ENCODE results near the gene RAVER1. TPM values are rescaled to one million over a fixed set of nuclear protein-coding genes. Genes with fewer than 3 reads are reported as not detected.

RAVER1 gene
- total and polyA plus RNA-seq, 2 of the 8 experiments (the other 6 are each of a cell fraction or from before 2014, with no cell fraction given) = 5.7 to 70.5 TPM

DNA sequence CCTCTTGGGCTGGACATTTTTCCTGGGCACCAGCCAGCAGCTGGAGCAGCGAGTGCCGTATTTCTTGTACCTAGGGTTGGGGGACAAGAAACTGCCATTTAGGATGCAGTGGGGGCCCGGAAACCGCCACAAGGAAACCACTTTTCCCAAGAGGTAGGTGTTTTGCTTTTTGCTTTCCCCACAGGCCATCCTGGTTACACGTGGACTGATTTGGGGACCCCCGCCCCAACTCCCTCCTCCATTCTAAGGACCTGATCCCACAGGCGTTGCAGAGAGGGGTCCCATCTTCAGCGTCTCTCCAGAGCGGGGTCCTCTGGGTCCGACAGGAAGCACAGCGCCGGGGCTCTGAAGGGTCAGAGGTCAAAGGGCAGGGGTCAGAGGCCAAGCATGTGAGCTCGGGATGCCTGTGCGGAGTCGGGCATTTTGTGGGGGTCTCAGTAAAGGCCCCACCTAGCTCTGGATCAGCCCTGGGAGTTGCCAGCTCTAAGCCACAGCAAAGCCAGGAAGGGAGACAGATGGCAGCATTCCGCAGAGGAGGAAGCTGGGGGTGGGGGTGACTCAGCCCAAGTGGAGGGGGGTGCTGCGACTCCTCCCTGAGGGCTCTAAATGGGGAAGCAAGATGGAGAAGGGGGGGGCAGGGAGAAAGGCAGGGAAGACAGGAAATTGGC is 28.1 kb downstream of the RAVER1 start:
- H3K9ac ChIP-seq (replicated peaks in 1 of 4; ENCODE audit: extremely low read depth in 1 of 4, low read depth in 3 of 4, low read length in 3 of 4) = no peak overlapping the region
- H2AFZ ChIP-seq (ENCODE audit: low read length) = no peak overlapping the region
- H2AK5ac ChIP-seq (ENCODE audit: low read depth, low read length) = no peak overlapping the region
- no peak overlapping the region for H3K4me3 ChIP-seq (ENCODE audit: extremely low read depth in 1 of 4, insufficient read depth in 2 of 4, low read depth in 3 of 4, low read length in 4 of 4)
- H3K23me2 ChIP-seq (ENCODE audit: low read depth, low read length) = no peaks in the 10 kb centered on the region
- peaks cover 0 to 6% (median 0%) of the 10 kb centered on the region in 4 experiments; a peak in 1 of 8 replicates for H3K36me3 ChIP-seq (ENCODE audit: control insufficient read depth in 2 of 4, insufficient read depth in 4 of 4, low read length in 3 of 4)
- 90% methylated on average over 16 of the region's 17 CpGs; no CpG with 5 or more reads in 1 of the 2 experiments for WGBS, 2 experiments (ENCODE audit: extremely low coverage in 1 of 2, insufficient coverage in 1 of 2, insufficient read length in 1 of 2, insufficient replicate concordance in 2 of 2, low coverage in 1 of 2, low lambda C conversion rate in 2 of 2, missing lambda C conversion rate in 1 of 2)
- no peak overlapping the region for H2BK15ac ChIP-seq (ENCODE audit: low read length)
- no peak overlapping the region for H3K56ac ChIP-seq (replicated peaks; ENCODE audit: insufficient read length, low read depth, low read length)
- no peak overlapping the region for H3K14ac ChIP-seq (ENCODE audit: insufficient read length)
- H3K9me3 ChIP-seq (ENCODE audit: insufficient read depth in 2 of 2, low read depth in 1 of 2, low read length in 1 of 2) = no peaks in the 10 kb centered on the region
- ChIA-PET POLR2A (ENCODE audit: partially characterized antibody) (interaction anchor here (0.7 to 2.0 kb wide), 7 partner anchors 9 to 115 kb away, joined by 4 to 7 read pairs (median 5); partner anchors contain the start of genes ICAM5 and RAVER1), CTCF (ENCODE audit: partially characterized antibody) (interaction anchor here (0.7 to 2.5 kb wide), 7 partner anchors 9 to 132 kb away, joined by 3 to 10 read pairs (median 4); no protein-coding TSS in a partner anchor)
- H3K4ac ChIP-seq (replicated peaks; ENCODE audit: insufficient read length, low read depth, low read length) = no peak overlapping the region
- H2BK12ac ChIP-seq (ENCODE audit: low read depth, low read length) = no peak overlapping the region
- H3K4me2 ChIP-seq (ENCODE audit: insufficient read depth in 1 of 2, low read depth in 2 of 2, low read length in 2 of 2) = no peak overlapping the region
- H3K18ac ChIP-seq (ENCODE audit: extremely low read depth, low read length) = no peak overlapping the region; the same call in 1 of the 2 replicates
- FAIRE-seq = no peak
- no peak for DNase-seq (ENCODE audit: low read depth in 1 of 2, low spot score in 2 of 2)
- H2BK120ac ChIP-seq (replicated peaks; ENCODE audit: low read depth, low read length) = no peak overlapping the region
- no peak overlapping the region for H4K5ac ChIP-seq (ENCODE audit: insufficient read length, low read depth, low read length)
- TF ChIP-seq RAD21 (IDR thresholded peaks at IDR 0.05 in 1 of 2, conservative IDR thresholded peaks at IDR 0.05 in 1 of 2; ENCODE audit: low read depth in 2 of 2, low read length in 2 of 2) = no peak
- TF ChIP-seq GTF2F1 (IDR thresholded peaks at IDR 0.05; ENCODE audit: borderline replicate concordance, low read depth, low read length) = no peak
- H4K91ac ChIP-seq (replicated peaks; ENCODE audit: insufficient read length, low read length) = no peak overlapping the region
- H3K4me1 ChIP-seq (replicated peaks in 1 of 4; ENCODE audit: control insufficient read depth in 3 of 4, insufficient read depth in 4 of 4, low read length in 3 of 4) = no peaks in the 10 kb centered on the region
- no peaks in the 10 kb centered on the region for H3K27me3 ChIP-seq (replicated peaks in 1 of 4; ENCODE audit: control insufficient read depth in 3 of 4, extremely low read depth in 1 of 4, insufficient read depth in 3 of 4, low read length in 3 of 4)
- H3K79me2 ChIP-seq (ENCODE audit: control insufficient read depth in 1 of 2, insufficient read depth in 2 of 2, low read length in 2 of 2) = no peaks in the 10 kb centered on the region
- no peak overlapping the region for H3K23ac ChIP-seq (ENCODE audit: insufficient read length)
- H2BK5ac ChIP-seq (ENCODE audit: low read depth, low read length) = no peak overlapping the region
- no peaks in the 10 kb centered on the region for H3K79me1 ChIP-seq (ENCODE audit: low read depth, low read length)
- peak overlapping the region; percentile 25; the same call in 1 of the 2 replicates for H4K8ac ChIP-seq (ENCODE audit: extremely low read depth, insufficient read depth, low read length)
- H3K27ac ChIP-seq (ENCODE audit: low read depth, low read length) = no peak overlapping the region
- no peaks in the 10 kb centered on the region for H4K20me1 ChIP-seq (replicated peaks in 1 of 2; ENCODE audit: control insufficient read depth in 1 of 2, insufficient read depth in 2 of 2, low read length in 2 of 2)
- no peak overlapping the region for H2BK20ac ChIP-seq (ENCODE audit: low read length)

Measured in H1 (cell line).